ENCODE measurements around the gene SERGEF. TPM values are rescaled to one million over a fixed set of nuclear protein-coding genes. Genes with fewer than 3 reads are reported as not detected.

SERGEF gene
- total and polyA plus RNA-seq, 2 of the 13 experiments (the other 11 are each of a cell fraction or from before 2014, with no cell fraction given) = 54.5 to 114 TPM

GRCh38 chr11:17770048-17770652 is 242.7 kb downstream of the SERGEF start (continued):
- TF ChIP-seq UBTF (CRISPR knock-in tag; IDR thresholded peaks at IDR 0.05) (peak; percentile 66; the same call in 1 of the 2 replicates), NFIB (CRISPR knock-in tag; IDR thresholded peaks at IDR 0.05; ENCODE audit: borderline replicate concordance) (peak; percentile 98; the same call in 1 of the 2 replicates), ZFP91 (CRISPR knock-in tag; IDR thresholded peaks at IDR 0.05; ENCODE audit: borderline replicate concordance) (peak; percentile 93), ZBTB37 (CRISPR knock-in tag; IDR thresholded peaks at IDR 0.05) (no peak), ZNF432 (CRISPR knock-in tag; IDR thresholded peaks at IDR 0.05; ENCODE audit: borderline replicate concordance) (no peak), MBNL3 (CRISPR knock-in tag; conservative IDR thresholded peaks at IDR 0.05) (no peak), HIC2 (CRISPR knock-in tag; IDR thresholded peaks at IDR 0.05; ENCODE audit: low read depth) (peak; percentile 93), JDP2 (CRISPR knock-in tag; IDR thresholded peaks at IDR 0.05; ENCODE audit: borderline replicate concordance) (peak; percentile 20; the same call in 1 of the 2 replicates), STAT5B (CRISPR knock-in tag; IDR thresholded peaks at IDR 0.05) (no peak), ZNF674 (CRISPR knock-in tag; IDR thresholded peaks at IDR 0.05; ENCODE audit: low read depth) (no peak), ZNF609 (CRISPR knock-in tag; IDR thresholded peaks at IDR 0.05; ENCODE audit: borderline replicate concordance) (peak; percentile 99), NFKB2 (CRISPR knock-in tag; IDR thresholded peaks at IDR 0.05; ENCODE audit: borderline replicate concordance) (peak; percentile 70; the same call in 1 of the 2 replicates), TFDP2 (CRISPR knock-in tag; IDR thresholded peaks at IDR 0.05) (peak; percentile 51; the same call in 1 of the 2 replicates), ZNF619 (CRISPR knock-in tag; IDR thresholded peaks at IDR 0.05) (peak; percentile 81; the same call in 1 of the 2 replicates)
